Endometrial microvascular endothelial cells (primary cell): Measurements from ENCODE around the gene UGT2B17. TPM values are rescaled to one million over a fixed set of nuclear protein-coding genes. Genes with fewer than 3 reads are reported as not detected.
"Not testable (repeated sequence)": the region's sequence is repeated elsewhere in the genome, so short reads cannot be mapped to it uniquely, and the experiment has no call there.

Source experiments
- in situ Hi-C: cut with HindIII; loops from 2 replicates; pipeline ENCODE4 v1.10.0; 2017; ENCODE audit warnings: low sequenced_read_pairs, low pct_unique_long_range_greater_than_20kb; ENCODE audit errors: inconsistent ontology term
- total RNA-seq: library from RNA; depleted of rRNA; stranded (reverse); fragments of >200 nt; gene quantifications from one replicate; pipeline ENCODE4 v1.2.3, GENCODE V29; 2015; ENCODE audit errors: inconsistent ontology term

UGT2B17 gene
- total RNA-seq, 1 donor from 2014 or later, result not detected

- in situ Hi-C loops, result no loop called here
Observed at GRCh38 chr4:68572653-68573170, 3.4 kb downstream of the UGT2B17 start.

DNA sequence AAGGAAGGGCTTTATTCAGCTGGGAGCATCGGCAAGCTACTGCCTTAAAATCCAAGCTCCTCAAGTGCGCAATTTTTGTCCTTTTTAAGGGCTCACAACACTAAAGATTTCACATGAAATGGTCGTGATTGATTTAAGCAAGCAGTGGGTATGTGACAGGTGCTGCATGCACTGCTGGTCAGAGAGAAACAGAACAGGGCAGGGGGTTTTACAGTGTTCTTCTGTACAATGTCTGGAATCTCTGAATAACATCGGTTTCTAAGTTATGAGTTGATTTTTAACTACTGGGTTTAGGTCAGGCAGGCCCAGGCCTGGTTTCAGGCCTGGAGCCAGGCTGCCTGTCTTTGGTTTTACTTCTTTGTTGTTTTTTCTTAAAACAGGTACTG is 6.0 kb downstream of the UGT2B17 start:
- in situ Hi-C loops, result no loop called here

DNA sequence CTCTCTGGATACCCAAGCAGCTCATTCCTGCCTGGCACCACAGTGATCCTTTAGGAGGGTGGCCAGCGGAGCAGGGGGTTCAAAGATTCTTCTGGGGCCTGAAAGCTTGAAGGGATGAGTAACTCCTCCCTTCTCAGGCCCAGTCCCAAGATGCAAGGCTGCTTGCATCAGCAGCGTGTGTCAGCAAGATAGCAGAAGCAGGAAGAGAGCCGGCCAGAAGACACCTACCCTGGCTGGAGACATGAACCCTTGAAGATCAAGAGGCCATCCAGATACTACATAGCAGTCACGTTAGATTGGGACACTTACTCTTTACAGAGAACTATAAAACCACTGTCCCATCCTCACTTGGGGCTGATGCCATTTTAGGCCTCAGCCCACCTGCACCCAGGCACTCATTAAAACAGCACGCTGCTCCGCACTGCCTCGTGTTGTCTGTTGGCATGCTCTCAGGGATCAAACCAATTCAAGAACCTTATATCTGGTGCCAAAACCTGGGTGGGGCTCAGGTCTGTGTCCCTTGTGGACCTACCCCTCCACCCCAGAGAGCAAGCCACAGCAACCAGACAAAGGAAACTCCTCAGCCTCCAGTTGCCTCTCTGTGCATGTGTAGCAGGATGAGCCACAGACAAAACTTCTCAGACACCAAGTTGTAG is 6.5 kb downstream of the UGT2B17 start:
- in situ Hi-C loops, result no loop called here

DNA sequence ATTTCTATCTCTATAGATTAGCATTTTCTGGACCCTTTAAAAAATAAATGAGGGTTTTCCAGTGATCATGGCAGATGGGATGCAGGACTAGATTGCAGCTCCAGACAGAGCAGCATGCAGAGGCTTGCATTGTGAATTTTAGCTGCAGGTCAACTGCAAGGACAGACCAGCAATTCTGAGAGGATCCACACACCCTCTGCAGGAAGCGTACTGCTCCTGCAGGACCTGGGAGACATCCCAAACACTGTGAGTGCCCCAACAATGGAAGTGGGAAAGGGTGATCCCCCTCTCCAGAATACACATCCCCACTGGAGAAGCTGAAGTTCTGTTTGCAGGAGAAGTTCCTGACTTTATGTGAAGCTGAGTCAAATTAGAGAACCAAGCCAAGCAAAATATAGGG is 7.1 kb downstream of the UGT2B17 start:
- in situ Hi-C loops, result not testable (repeated sequence)

DNA sequence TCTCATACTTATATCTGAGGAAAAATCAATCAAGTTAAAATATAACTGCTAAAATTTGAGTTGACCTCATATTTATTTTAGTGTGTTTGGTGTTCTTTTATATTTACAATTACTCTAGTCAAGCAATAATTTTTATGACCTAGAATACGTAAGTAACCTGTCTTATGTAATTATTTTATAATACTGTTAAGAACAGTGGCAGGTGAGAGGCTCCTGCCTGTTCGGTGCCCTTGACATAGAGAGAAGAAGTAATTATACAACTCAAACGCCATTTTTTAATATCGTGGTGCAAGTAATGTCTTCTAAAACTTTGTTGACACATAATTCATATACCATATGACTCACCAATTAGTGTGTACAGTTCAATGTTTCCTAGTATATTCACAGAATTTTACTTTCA is 7.6 kb downstream of the UGT2B17 start:
- in situ Hi-C loops, result not testable (repeated sequence)

GRCh38 chr4:68566364-68566763 is 9.8 kb downstream of the UGT2B17 start:
- in situ Hi-C loops, result not testable (repeated sequence)

DNA sequence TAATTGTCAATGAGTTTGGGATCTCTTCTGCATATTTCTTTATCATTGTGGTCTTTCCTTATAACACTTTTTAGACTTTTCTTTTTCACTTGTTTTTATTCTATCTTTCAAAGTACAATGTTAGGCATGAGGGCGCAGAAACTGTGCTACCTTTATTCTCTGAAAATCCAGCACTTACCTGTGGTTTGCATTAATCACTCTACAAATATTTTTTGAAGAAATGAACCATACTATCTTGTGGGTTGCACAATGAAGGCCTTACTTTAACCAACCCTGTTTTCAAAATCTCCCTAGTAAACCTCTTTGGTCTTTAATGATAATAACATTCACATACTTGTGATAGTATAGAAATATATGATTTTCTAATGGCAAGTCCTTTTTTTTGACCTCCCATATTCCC is 11.0 kb downstream of the UGT2B17 start:
- in situ Hi-C loops, result not testable (repeated sequence)

- in situ Hi-C loops, result not testable (repeated sequence)
Observed at GRCh38 chr4:68560364-68561070, 15.6 kb downstream of the UGT2B17 start.

- in situ Hi-C loops, result not testable (repeated sequence)
Observed at GRCh38 chr4:68553830-68554229, 22.3 kb downstream of the UGT2B17 start.

- in situ Hi-C loops, result not testable (repeated sequence)
Observed at GRCh38 chr4:68552818-68553811, 23.0 kb downstream of the UGT2B17 start.

- in situ Hi-C loops, result not testable (repeated sequence)
Observed at GRCh38 chr4:68542742-68543141, 33.4 kb downstream of the UGT2B17 start.

DNA sequence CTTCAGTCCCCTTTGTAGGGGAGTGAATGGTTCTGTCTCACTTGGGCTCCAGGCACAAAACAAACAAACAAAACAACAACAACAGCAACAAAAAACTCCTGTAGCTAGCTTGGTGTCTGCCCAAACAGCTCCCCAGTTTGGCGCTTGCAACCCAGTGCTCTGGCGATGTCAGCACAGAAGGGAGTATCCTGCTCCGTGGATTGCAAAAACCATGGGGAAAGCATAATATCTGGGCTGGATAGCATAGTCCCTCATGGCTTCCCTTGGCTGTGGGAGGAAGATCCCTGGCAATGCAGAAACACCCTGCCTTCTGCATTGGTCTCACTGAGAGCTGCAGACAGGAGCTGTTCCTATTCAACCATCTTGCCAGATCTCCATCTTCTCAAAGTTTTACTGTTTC is 39.7 kb downstream of the UGT2B17 start:
- in situ Hi-C loops, result no loop called here

DNA sequence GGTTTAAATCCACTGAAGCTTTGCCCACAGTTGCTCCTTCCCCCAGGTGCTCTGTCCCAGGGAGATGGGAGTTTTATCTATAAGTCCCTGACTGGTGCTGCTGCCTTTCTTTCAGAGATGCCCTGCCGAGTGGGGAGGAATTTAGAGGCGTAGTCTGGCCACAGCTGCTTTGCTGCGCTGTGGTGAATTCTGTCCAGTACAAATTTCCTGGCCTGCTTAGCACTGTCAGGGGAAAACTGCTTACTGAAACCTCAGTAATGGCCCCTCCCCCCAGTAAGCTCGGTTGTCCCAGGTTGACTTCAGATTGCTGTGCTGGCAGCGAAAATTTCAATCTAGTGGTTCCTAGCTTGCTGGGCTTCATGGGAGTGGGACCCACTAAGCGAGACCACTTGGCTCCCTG is 40.1 kb downstream of the UGT2B17 start:
- in situ Hi-C loops, result no loop called here

- in situ Hi-C loops, result not testable (repeated sequence)
Observed at GRCh38 chr4:68522232-68522631, 53.9 kb downstream of the UGT2B17 start.

GRCh38 chr4:68520985-68521384 is 55.1 kb downstream of the UGT2B17 start:
- in situ Hi-C loops, result no loop called here

DNA sequence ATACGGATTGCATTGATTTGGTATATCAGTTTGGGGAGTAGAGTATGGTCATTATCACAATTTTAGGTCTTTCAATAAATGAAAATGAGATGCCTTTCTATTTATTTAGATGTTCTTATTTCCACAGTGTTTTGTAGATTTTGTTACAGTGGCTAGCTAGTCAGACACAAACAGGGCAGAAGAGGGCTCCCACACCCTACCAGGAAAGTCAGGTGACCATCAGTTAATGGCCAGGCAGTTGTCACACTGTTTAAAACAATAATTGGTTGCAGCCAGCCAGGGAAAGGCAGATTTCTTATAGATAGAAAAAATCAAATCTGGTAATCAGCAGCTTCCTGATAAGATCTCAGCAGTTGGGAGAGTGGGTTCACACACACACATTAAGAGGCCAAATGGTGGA is 57.2 kb downstream of the UGT2B17 start:
- in situ Hi-C loops, result no loop called here

DNA sequence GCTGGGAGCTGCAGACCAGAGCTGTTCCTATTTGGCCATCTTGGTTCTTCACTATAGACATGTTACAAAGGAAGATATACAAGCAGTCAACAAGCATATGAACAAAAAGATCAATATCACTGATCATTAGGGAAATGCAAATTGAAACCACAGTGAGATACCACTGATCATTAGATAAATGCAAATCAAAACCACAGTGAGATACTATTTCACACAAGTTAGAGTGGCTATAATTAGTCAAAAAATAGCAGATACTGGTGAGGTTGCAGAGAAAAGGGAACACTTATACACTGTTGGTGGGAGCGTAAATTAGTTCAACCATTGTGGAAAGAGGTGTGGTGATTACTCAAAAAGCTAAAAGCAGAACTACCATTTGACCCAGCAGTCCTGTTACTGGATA is 70.7 kb downstream of the UGT2B17 start:
- in situ Hi-C loops, result not testable (repeated sequence)

- in situ Hi-C loops, result not testable (repeated sequence)
Observed at GRCh38 chr4:68504836-68505235, 71.3 kb downstream of the UGT2B17 start.

GRCh38 chr4:68503462-68503861 is 72.7 kb downstream of the UGT2B17 start:
- in situ Hi-C loops, result not testable (repeated sequence)
